COLO829 (cell line): ENCODE measurements around the gene OBSCN.

Experiments
- DNase-seq: peaks from one replicate; pipeline ENCODE4 v3.0.0; 2012; ENCODE audit warnings: low spot score

The OBSCN gene

DNA sequence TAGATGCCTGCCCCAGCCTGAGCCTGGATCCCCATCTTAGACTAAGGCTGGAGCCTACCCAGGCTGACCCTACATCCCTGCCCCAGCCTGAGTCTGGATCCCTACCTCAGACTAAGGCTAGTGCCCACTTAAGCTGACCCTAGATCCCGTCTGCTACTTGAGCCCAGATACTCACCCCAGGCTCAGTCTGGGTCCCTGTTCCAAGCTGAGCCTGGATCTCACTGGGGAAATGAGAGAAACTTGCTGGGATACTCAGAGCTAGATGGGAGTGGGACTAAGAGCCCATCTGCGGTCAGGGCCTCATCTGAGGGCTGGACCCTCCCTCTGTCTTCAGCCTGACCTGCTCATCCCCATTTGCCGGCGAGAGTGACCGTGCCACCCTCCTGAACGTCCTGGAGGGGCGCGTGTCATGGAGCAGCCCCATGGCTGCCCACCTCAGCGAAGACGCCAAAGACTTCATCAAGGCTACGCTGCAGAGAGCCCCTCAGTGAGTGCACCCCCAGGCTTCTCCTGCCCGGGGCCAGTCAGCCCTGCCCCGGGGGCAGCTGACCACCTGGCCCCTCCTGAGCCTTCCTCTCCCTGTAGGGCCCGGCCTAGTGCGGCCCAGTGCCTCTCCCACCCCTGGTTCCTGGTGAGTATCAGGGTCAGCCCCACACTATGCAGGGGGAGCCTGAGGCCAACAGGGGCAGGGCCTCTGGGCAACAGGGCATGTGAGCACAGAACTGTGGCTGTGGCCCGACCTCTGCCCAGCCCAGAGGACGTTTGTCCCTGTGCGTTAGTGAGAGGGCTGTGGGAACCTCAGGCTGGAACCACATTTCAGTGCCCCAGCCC is 162.0 kb downstream of the OBSCN start:
- no peak for DNase-seq

DNA sequence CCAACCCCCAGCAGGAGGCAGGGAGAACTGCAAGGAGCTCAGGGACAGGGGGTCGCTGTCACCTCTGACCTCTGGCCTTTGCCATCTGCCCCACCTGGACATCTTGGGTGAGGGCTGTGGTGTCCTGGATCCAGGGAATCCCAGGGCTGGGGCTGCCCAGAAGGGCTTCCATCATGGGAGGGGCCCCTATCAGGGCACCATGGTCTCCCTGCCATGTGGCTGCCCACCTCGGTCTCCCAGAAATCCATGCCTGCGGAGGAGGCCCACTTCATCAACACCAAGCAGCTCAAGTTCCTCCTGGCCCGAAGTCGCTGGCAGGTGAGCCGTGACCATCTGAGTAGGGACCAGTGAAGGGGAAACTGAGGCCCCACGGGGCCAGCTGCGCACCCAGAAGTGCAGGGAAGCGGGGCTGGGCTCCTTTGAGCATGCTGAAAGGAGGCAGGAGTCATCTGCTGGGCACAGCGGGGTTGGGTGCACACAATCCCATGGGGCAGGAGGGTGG is 162.6 kb downstream of the OBSCN start:
- no peak for DNase-seq

DNA sequence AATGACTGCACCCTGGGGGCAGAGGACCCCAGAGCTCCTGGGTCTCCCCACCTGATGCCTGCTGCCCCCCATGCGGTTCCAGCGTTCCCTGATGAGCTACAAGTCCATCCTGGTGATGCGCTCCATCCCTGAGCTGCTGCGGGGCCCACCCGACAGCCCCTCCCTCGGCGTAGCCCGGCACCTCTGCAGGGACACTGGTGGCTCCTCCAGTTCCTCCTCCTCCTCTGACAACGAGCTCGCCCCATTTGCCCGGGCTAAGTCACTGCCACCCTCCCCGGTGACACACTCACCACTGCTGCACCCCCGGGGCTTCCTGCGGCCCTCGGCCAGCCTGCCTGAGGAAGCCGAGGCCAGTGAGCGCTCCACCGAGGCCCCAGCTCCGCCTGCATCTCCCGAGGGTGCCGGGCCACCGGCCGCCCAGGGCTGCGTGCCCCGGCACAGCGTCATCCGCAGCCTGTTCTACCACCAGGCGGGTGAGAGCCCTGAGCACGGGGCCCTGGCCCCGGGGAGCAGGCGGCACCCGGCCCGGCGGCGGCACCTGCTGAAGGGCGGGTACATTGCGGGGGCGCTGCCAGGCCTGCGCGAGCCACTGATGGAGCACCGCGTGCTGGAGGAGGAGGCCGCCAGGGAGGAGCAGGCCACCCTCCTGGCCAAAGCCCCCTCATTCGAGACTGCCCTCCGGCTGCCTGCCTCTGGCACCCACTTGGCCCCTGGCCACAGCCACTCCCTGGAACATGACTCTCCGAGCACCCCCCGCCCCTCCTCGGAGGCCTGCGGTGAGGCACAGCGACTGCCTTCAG is 163.3 kb downstream of the OBSCN start:
- DNase-seq, result no peak

DNA sequence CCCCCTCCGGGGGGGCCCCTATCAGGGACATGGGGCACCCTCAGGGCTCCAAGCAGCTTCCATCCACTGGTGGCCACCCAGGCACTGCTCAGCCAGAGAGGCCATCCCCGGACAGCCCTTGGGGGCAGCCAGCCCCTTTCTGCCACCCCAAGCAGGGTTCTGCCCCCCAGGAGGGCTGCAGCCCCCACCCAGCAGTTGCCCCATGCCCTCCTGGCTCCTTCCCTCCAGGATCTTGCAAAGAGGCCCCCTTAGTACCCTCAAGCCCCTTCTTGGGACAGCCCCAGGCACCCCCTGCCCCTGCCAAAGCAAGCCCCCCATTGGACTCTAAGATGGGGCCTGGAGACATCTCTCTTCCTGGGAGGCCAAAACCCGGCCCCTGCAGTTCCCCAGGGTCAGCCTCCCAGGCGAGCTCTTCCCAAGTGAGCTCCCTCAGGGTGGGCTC is 163.9 kb downstream of the OBSCN start:
- DNase-seq, result no peak

DNA sequence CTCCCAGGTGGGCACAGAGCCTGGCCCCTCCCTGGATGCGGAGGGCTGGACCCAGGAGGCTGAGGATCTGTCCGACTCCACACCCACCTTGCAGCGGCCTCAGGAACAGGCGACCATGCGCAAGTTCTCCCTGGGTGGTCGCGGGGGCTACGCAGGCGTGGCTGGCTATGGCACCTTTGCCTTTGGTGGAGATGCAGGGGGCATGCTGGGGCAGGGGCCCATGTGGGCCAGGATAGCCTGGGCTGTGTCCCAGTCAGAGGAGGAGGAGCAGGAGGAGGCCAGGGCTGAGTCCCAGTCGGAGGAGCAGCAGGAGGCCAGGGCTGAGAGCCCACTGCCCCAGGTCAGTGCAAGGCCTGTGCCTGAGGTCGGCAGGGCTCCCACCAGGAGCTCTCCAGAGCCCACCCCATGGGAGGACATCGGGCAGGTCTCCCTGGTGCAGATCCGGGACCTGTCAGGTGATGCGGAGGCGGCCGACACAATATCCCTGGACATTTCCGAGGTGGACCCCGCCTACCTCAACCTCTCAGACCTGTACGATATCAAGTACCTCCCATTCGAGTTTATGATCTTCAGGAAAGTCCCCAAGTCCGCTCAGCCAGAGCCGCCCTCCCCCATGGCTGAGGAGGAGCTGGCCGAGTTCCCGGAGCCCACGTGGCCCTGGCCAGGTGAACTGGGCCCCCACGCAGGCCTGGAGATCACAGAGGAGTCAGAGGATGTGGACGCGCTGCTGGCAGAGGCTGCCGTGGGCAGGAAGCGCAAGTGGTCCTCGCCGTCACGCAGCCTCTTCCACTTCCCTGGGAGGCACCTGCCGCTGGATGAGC is 164.5 kb downstream of the OBSCN start:
- DNase-seq, result no peak

DNA sequence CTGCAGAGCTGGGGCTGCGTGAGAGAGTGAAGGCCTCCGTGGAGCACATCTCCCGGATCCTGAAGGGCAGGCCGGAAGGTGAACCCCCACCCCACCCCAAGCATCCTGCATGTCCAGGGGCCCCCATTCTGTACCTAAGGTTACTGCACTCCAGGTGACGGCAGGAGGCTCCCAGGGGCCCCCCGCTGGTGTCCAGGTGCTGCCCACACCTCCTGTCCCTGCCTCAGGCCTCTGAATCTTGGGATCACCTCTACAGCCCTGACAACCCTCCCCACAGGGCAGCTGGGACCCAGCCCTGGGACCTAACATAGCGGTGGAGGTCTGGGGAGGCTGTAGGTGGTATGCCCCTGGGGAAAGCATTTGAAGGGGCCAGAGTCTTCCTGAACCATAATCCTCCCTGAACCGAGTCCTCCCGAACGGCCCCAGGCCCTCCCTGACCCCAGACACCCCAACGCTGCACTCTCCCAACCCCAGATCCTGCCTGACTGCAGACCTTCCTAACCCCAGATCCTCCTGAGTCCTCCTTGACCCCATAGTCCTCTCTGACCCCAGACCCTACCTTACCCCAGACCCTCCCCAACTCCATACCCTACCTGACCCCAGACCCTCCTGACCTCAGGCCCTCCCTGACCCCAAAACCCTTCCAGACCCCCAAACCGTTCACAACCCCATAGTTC is 165.3 kb downstream of the OBSCN start:
- DNase-seq, result no peak

DNA sequence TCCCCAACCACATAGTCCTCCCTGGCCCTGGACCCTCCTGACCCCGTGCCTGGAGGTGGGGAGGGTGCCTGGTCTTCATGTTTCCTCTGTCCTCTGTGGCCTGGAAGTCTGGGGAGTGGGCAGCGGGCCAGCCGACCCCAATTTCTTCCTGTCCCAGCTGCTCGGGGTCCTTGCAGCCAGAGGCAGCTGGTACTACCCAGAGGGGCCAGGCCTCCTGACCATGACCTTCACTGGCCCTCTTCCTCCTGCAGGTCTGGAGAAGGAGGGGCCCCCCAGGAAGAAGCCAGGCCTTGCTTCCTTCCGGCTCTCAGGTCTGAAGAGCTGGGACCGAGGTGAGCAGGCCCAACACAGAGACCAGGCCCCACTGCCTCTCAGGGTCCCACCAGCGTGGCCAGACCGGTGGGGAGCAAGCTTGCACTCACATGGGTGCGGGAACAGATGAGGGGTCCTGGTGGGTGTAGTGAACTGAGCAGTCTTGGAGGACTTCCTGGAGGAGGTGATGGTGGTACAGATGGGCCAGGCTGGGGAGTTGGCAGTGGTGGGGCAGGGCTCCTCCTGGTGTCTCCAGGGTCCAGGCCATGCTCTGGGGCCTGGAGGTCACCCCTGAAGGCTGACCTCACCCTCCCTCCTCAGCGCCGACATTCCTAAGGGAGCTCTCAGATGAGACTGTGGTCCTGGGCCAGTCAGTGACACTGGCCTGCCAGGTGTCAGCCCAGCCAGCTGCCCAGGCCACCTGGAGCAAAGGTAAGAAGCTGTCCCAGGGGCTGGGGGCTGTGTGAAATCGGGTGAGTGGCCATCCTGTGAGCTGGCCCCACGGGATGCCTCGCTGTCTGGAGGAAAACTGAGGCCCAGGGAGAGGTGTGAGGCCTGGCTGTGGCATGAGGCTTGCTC is 166.1 kb downstream of the OBSCN start:
- no peak for DNase-seq

DNA sequence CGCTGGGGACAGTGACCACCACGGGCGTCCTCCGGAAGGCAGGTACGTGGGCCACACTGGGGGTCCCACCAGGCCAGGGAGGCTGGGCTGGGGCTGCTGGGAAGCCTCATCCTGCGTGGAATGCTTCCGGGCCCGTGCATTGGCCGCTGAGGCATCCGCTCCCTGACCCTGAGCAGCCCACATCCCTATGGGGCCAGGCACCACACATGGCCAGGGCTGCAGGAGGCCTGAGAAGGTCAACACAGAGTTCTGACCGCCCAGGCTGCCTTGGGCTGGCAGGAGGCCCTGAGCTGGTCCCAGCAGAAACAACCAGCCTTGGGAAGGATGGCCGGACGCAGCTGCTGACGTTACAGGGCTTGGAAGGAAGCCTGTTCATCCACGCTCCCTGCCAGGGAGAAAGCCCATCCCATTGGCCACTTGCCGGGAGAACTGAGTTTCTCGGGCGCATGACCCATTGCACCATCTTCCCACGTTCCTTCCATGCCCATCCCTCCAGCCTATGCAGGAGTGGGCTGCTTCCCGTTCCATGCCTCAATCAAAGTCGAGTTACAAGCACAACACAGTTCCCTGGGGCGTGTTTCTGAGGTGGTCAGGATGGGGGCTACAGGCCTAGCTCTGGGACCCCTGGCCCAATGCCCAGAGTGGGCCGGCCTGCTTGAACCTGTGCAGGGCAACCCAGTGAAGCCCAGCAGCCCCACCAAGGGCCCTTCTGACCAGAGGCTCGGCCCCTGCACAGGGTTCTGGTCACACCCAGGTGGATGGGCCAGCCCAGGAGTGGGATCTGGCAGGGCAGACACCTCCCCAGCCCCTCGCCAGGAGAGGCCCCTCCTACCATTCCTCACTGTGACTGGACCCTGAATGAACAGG is 167.1 kb downstream of the OBSCN start:
- no peak for DNase-seq

DNA sequence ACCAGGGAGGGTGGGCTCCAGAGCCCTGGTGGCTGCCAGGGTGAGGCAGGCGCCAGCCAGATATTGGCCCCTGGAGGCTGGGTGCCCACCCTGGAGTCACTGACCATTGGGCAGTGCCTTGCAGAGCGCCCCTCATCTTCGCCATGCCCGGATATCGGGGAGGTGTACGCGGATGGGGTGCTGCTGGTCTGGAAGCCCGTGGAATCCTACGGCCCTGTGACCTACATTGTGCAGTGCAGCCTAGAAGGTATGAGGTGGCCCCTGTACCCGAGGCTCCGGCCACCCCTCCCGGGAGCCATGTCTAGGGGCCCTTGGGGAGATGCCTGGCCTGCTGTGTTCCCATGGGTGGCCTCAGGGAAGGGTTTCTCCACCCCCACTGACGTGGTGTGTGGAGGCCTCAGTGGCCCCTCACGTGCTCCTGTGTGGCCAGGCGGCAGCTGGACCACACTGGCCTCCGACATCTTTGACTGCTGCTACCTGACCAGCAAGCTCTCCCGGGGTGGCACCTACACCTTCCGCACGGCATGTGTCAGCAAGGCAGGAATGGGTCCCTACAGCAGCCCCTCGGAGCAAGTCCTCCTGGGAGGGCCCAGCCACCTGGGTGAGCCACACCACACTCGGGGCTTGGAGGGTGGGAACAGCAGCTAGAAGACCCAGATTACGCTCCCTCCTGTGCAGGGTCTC is 167.9 kb downstream of the OBSCN start:
- DNase-seq, result no peak

DNA sequence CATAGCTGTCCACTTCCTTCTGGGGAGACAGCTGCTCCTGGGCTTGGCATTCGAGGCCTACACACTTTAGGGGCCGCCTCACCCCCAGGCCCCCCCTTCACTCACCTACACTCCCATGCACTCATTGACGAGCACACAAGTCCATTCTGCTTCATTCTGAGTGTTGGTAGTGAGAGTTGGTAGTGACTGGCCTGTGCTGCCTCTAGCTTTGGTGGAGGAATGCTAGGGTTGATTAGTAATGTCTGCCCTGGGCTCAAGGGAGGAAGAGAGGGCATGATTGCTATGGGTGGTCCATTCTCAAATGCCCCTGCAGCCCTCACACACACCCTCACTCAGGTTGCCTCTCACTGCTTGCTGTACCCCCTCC is 168.4 kb downstream of the OBSCN start:
- DNase-seq, result no peak

DNA sequence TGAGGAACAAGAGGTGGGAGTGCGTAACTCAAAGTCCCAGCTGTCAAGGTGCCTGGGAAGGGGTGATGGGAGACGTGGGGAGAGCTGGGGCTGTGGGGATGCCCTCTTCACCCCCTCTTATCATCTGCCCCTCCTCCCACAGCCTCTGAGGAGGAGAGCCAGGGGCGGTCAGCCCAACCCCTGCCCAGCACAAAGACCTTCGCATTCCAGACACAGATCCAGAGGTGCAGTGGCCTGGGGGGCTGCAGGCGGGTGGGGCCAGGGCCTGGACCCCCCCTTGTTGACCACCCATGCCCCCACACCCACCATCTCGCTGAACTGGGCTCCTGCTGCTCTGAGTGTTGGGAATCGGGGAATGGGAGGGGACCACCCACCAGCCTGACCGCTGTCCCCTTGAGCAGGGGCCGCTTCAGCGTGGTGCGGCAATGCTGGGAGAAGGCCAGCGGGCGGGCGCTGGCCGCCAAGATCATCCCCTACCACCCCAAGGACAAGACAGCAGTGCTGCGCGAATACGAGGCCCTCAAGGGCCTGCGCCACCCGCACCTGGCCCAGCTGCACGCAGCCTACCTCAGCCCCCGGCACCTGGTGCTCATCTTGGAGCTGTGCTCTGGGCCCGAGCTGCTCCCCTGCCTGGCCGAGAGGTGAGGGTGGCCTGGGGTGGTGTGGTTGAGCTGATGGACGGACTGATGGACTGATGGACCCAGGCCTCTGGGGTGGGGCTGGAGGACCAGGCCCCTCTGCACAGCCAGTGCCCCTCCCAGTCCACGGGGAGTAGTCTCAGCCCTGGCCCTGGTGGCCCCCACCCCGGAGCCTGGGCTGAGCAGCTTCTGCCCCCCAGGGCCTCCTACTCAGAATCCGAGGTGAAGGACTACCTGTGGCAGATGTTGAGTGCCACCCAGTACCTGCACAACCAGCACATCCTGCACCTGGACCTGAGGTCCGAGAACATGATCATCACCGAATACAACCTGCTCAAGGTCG is 169.1 kb downstream of the OBSCN start:
- no peak for DNase-seq

DNA sequence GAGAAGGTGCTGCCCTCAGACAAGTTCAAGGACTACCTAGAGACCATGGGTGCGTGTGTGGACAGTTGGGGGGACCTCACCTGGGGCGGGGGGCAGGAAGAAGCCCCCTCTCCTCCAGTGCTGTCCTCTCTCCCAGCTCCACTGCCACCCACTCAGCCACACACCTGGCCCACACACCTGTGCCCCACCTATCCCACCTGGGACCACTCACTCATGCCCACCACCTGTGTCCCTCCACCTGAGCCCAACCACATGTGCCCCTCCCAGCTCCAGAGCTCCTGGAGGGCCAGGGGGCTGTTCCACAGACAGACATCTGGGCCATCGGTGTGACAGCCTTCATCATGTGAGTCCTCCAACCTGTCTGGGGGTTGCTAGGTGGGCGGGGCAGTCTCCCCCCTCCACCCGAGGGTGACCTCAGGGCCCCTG is 169.8 kb downstream of the OBSCN start:
- no peak for DNase-seq

DNA sequence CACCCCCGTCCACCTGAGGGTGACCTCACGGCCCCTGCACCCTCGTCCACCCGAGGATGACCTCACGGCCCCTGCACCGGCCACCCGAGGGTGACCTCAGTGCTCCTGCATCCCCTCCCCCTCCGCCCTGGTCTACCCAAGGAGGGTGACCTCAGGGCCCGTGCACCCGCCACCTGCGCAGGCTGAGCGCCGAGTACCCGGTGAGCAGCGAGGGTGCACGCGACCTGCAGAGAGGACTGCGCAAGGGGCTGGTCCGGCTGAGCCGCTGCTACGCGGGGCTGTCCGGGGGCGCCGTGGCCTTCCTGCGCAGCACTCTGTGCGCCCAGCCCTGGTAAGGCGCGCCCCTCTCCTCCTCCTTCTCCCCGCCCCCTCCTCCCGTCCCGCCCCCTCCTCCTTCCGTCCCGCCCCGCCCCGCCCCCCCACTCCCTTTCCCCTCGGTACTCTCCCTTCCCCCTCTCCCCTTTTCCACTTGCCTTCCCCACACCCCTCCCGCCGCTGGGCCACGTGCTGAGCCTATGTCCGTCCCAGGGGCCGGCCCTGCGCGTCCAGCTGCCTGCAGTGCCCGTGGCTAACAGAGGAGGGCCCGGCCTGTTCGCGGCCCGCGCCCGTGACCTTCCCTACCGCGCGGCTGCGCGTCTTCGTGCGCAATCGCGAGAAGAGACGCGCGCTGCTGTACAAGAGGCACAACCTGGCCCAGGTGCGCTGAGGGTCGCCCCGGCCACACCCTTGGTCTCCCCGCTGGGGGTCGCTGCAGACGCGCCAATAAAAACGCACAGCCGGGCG is 170.4 kb downstream of the OBSCN start:
- DNase-seq, result peak; percentile 67

DNA sequence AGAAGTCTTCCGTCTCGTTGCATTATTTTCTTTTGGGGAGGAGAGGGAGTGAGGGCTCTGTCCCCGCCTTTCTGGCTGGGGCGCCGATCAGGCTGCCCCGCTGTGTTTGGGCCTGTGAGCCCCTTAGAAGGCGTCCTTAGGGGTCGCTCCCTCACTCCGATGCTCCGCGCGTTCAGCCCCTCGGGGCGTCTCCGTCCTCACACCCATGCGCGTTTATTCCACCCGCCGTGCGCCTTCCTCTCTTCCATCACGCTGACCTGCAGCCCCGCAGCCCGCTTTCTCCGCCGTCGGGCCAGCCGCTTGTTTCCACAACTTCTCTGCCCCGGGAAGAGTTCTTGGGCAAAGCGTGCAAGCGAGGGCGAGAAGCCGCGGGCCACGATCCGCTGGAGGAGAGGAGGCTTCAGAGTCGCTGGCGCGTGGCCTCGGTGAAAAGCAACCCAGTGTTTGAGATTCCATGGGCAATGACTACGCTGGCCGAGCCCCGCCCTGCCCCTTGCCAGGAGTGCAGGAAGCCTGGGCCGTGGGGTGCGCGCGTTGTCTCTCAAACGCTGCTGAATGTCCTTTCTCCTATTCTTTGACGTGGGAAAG is 171.1 kb downstream of the OBSCN start:
- DNase-seq, result no peak

DNA sequence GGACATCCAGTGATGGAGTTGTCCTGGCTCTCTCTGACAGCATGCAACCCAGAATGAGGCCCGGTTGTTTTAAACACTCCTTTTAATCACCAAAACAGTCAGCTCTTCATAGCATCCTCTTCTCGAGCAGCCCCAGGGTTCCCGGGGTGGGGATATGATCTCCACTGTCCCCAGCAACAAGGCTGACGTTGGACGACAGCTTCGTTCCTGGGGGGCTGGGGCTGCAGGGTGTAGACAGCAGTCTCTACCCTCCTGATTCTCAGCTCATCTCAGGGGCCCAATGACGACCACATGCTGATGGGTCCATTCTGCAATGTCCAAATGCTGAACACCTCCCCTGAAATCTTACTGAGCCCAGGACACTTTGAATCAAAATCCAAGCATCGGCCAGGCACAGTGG is 171.8 kb downstream of the OBSCN start:
- no peak for DNase-seq

DNA sequence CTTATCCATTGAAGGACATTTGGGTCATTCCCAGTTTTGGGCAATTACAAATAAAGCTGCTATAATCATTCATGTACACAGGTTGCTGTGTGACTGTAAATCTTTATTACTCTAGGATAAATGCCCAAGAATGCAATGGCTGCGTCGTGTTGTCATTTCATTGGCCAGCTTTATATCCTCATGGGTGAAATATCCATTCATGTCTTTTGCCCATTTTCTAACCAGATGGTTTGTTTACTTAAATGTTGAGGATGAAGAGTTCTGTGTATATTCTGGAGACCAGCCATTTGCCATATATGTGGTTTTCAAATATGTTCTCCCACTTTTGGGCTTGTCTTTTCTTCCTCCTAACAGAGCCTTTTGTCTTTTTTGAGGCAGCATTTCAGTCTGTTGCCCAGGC is 173.5 kb downstream of the OBSCN start:
- DNase-seq, result no peak

DNA sequence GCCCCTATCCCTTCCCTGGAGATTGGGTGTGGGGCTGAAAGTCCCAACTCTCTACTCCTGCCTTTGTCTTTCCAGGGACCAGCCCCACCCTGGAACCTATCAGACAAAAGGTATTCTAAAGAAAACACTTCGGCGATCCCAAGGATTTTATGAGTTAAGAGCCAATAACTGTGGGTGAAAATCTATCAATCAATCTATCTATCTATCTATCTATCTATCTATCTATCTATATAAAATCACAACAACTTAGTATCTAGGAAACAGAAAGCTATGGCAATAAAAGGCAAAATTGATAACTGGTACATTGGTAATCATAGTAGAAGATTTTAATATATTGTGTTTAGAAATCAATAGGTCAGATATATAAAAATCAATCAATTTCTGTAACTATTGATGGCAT is 175.9 kb downstream of the OBSCN start:
- DNase-seq, result no peak
